ENCODE measurements around the gene TP53. TPM values are rescaled to one million over a fixed set of nuclear protein-coding genes. Genes with fewer than 3 reads are reported as not detected.

TP53 gene
- total RNA-seq, 1 donor: 71.3 TPM

GRCh38 chr17:7721612-7722011 lies 34.3 kb upstream of the TP53 start:
- Histone ChIP-seq H3K4me1 (ENCODE audit: insufficient read depth, low read length) (peaks cover 10% of the 10 kb centered on the region), H3K4me3 (ENCODE audit: insufficient read depth, low read length) (no peak overlapping the region), H3K79me2 (ENCODE audit: insufficient read depth, low read length) (no peaks in the 10 kb centered on the region), H3K36me3 (ENCODE audit: insufficient read depth, low read length) (no peaks in the 10 kb centered on the region), H3K4me2 (ENCODE audit: insufficient read depth, low read length) (no peak overlapping the region), H4K20me1 (ENCODE audit: insufficient read depth, low read length) (no peaks in the 10 kb centered on the region), H3K27me3 (ENCODE audit: insufficient read depth, low read length) (peaks cover 45% of the 10 kb centered on the region), H3K27ac (ENCODE audit: low read depth, low read length) (no peak overlapping the region), H2AFZ (ENCODE audit: low read length) (no peak overlapping the region), H3K9me3 (ENCODE audit: low read depth, low read length) (no peaks in the 10 kb centered on the region)
- no peak for TF ChIP-seq CTCF (IDR thresholded peaks at IDR 0.05; ENCODE audit: extremely low read depth, low read depth, low read length)
- peak; percentile 45 for DNase-seq (ENCODE audit: insufficient read length, low spot score, missing footprints)

- Histone ChIP-seq H4K20me1 (ENCODE audit: insufficient read depth, low read length) (no peaks in the 10 kb centered on the region), H2AFZ (ENCODE audit: low read length) (no peak overlapping the region), H3K9me3 (ENCODE audit: low read depth, low read length) (no peaks in the 10 kb centered on the region), H3K27ac (ENCODE audit: low read depth, low read length) (no peak overlapping the region), H3K4me2 (ENCODE audit: insufficient read depth, low read length) (no peak overlapping the region), H3K79me2 (ENCODE audit: insufficient read depth, low read length) (no peaks in the 10 kb centered on the region), H3K4me1 (ENCODE audit: insufficient read depth, low read length) (peaks cover 16% of the 10 kb centered on the region), H3K4me3 (ENCODE audit: insufficient read depth, low read length) (no peak overlapping the region), H3K27me3 (ENCODE audit: insufficient read depth, low read length) (peaks cover 54% of the 10 kb centered on the region), H3K36me3 (ENCODE audit: insufficient read depth, low read length) (no peaks in the 10 kb centered on the region)
- no peak for TF ChIP-seq CTCF (IDR thresholded peaks at IDR 0.05; ENCODE audit: extremely low read depth, low read depth, low read length)
- no peak for DNase-seq (ENCODE audit: insufficient read length, low spot score, missing footprints)
Observed at GRCh38 chr17:7720125-7720524, 32.8 kb upstream of the TP53 start.

GRCh38 chr17:7719661-7720060 lies 32.4 kb upstream of the TP53 start:
- peaks cover 16% of the 10 kb centered on the region for H3K4me1 ChIP-seq (ENCODE audit: insufficient read depth, low read length)
- peak; percentile 9 for DNase-seq (ENCODE audit: insufficient read length, low spot score, missing footprints)
- no peaks in the 10 kb centered on the region for H3K9me3 ChIP-seq (ENCODE audit: low read depth, low read length)
- H3K36me3 ChIP-seq (ENCODE audit: insufficient read depth, low read length): no peaks in the 10 kb centered on the region
- no peaks in the 10 kb centered on the region for H3K79me2 ChIP-seq (ENCODE audit: insufficient read depth, low read length)
- no peak overlapping the region for H3K27ac ChIP-seq (ENCODE audit: low read depth, low read length)
- no peak overlapping the region for H3K4me2 ChIP-seq (ENCODE audit: insufficient read depth, low read length)
- no peak overlapping the region for H2AFZ ChIP-seq (ENCODE audit: low read length)
- H3K4me3 ChIP-seq (ENCODE audit: insufficient read depth, low read length): no peak overlapping the region
- no peak for TF ChIP-seq CTCF (IDR thresholded peaks at IDR 0.05; ENCODE audit: extremely low read depth, low read depth, low read length)
- H3K27me3 ChIP-seq (ENCODE audit: insufficient read depth, low read length): peaks cover 55% of the 10 kb centered on the region
- no peaks in the 10 kb centered on the region for H4K20me1 ChIP-seq (ENCODE audit: insufficient read depth, low read length)

GRCh38 chr17:7717756-7718350 lies 30.6 kb upstream of the TP53 start:
- no peaks in the 10 kb centered on the region for H3K36me3 ChIP-seq (ENCODE audit: insufficient read depth, low read length)
- peaks cover 56% of the 10 kb centered on the region for H3K27me3 ChIP-seq (ENCODE audit: insufficient read depth, low read length)
- peaks cover 16% of the 10 kb centered on the region for H3K4me1 ChIP-seq (ENCODE audit: insufficient read depth, low read length)
- H3K9me3 ChIP-seq (ENCODE audit: low read depth, low read length): no peaks in the 10 kb centered on the region
- peak overlapping the region; percentile 88 for H2AFZ ChIP-seq (ENCODE audit: low read length)
- H3K27ac ChIP-seq (ENCODE audit: low read depth, low read length): no peak overlapping the region
- no peaks in the 10 kb centered on the region for H3K79me2 ChIP-seq (ENCODE audit: insufficient read depth, low read length)
- no peaks in the 10 kb centered on the region for H4K20me1 ChIP-seq (ENCODE audit: insufficient read depth, low read length)
- no peak for TF ChIP-seq CTCF (IDR thresholded peaks at IDR 0.05; ENCODE audit: extremely low read depth, low read depth, low read length)
- H3K4me3 ChIP-seq (ENCODE audit: insufficient read depth, low read length): peak overlapping the region; percentile 79
- peak overlapping the region; percentile 76 for H3K4me2 ChIP-seq (ENCODE audit: insufficient read depth, low read length)
- peak; percentile 79 for DNase-seq (ENCODE audit: insufficient read length, low spot score, missing footprints)
